ENCODE results near the gene FGF4.

- TF ChIP-seq CTCF (IDR thresholded peaks at IDR 0.05) (no peak), POLR2A (IDR thresholded peaks at IDR 0.05) (no peak)
Measured at GRCh38 chr11:69800278-69800677, 25.1 kb upstream of the FGF4 start.

All from heart left ventricle (tissue), 13 donors.